ENCODE measurements around the gene SLC12A1.

Gene SLC12A1

DNA sequence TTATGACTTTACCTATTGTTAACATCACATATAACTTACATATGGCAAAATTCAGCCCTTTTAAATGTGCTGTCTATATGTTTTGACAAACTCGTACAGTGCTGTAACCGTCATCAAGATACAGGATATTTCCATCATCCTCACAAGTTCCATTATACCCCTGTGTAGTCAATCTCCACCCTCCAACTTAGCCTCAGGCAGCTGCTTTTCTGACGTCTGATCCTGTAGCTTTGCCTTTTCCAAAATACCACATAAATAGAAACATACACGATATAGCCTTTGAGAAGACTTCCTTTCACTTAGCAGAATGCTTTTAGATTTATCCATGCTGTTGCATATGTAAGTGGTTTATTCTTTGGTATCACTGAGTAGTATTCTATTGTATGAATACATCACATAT, 47.1 kb downstream of the SLC12A1 start:
- no peak overlapping the region for H3K4me3 ChIP-seq (ENCODE audit: low read depth in 1 of 2, low read length in 1 of 2)
- H3K27ac ChIP-seq: no peak overlapping the region
- H3K36me3 ChIP-seq: no peaks in the 10 kb centered on the region
- H3K9me3 ChIP-seq: no peaks in the 10 kb centered on the region
- H3K4me1 ChIP-seq (ENCODE audit: control insufficient read depth in 1 of 2, insufficient read depth in 1 of 2, low read depth in 1 of 2, low read length in 1 of 2): no peaks in the 10 kb centered on the region
- TF ChIP-seq, protein P1, sequence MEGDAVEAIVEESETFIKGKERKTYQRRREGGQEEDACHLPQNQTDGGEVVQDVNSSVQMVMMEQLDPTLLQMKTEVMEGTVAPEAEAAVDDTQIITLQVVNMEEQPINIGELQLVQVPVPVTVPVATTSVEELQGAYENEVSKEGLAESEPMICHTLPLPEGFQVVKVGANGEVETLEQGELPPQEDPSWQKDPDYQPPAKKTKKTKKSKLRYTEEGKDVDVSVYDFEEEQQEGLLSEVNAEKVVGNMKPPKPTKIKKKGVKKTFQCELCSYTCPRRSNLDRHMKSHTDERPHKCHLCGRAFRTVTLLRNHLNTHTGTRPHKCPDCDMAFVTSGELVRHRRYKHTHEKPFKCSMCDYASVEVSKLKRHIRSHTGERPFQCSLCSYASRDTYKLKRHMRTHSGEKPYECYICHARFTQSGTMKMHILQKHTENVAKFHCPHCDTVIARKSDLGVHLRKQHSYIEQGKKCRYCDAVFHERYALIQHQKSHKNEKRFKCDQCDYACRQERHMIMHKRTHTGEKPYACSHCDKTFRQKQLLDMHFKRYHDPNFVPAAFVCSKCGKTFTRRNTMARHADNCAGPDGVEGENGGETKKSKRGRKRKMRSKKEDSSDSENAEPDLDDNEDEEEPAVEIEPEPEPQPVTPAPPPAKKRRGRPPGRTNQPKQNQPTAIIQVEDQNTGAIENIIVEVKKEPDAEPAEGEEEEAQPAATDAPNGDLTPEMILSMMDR (IDR thresholded peaks at IDR 0.05): no peak
- H3K27me3 ChIP-seq: peaks cover 15% of the 10 kb centered on the region

DNA sequence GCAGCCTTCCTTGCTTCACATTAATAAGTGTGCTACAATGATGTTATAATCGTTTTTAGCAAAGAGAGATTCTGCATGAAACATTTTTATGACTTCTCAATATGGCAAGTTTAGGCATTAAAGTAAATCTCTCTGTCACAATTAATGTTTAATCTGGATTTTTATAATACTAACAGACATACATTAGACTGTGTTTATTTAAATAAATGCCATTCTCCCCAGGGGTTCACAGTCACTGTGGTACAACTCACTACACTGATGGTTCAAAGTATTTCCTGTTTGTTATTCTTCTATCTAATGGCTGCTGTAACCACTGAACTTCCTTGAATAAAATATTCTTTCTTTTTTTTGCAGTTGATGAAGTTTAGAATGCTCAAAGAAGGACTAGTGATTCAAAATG, 59.0 kb downstream of the SLC12A1 start:
- Histone ChIP-seq H3K27ac (no peak overlapping the region), H3K9me3 (no peaks in the 10 kb centered on the region), H3K27me3 (peaks cover 52% of the 10 kb centered on the region), H3K36me3 (peaks cover 4% of the 10 kb centered on the region), H3K4me1 (ENCODE audit: control insufficient read depth in 1 of 2, insufficient read depth in 1 of 2, low read depth in 1 of 2, low read length in 1 of 2) (no peaks in the 10 kb centered on the region), H3K4me3 (ENCODE audit: low read depth in 1 of 2, low read length in 1 of 2) (no peak overlapping the region)
- TF ChIP-seq, protein P1 (IDR thresholded peaks at IDR 0.05): no peak

DNA sequence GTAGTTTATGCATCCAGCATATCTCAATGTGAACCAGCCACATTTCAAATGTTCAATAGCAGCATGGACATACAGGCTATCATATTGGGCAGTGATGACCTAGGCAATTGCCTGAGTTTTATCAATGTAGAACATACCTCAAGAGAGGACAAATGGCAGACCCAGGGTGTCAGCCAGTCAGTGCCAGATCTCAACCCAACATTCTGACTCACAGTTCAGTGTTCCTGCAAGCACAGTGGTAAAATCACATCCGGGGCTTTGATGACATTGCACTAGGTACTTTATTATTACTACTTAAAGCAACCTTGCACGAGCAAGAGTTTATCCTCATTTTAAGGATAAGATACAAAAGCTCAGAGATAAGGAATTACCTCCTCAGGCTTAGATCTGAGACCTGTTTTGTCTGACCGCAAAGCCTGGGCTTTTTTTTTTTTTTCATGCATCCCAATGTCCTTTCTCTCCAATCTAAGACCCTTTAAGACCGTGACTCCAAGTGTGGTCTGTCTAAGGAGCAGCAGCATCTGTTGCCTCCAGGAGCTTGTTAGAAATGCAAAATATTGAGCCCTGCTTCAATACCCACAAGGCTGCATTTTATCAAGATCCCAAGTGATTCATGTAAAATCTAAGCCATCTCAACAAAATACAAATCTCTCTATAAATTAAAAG, 60.1 kb downstream of the SLC12A1 start:
- no peak overlapping the region for H3K27ac ChIP-seq
- H3K4me1 ChIP-seq (ENCODE audit: control insufficient read depth in 1 of 2, insufficient read depth in 1 of 2, low read depth in 1 of 2, low read length in 1 of 2): no peaks in the 10 kb centered on the region
- TF ChIP-seq, protein P1 (IDR thresholded peaks at IDR 0.05): no peak
- H3K9me3 ChIP-seq: no peaks in the 10 kb centered on the region
- H3K36me3 ChIP-seq: peaks cover 4% of the 10 kb centered on the region
- no peak overlapping the region for H3K4me3 ChIP-seq (ENCODE audit: low read depth in 1 of 2, low read length in 1 of 2)
- H3K27me3 ChIP-seq: peaks cover 53% of the 10 kb centered on the region

DNA sequence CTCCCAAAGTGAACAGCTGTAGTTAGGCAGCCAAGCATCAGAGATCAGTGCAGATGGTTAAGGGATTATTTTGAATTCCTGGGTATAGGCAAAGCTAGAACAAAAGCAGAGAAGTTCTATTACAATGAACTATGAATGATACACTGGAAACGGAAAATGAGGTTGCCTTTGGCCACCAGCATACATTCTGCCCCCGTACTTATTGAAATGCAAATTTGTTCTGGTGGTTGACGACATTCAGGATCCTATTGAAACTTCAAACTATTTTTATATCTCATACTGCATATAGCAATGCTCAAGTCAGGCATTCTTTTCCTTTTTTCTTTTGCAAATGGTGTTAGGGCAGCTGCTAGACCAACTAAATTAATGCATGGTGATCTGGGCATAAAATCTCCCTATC, 61.7 kb downstream of the SLC12A1 start:
- H3K9me3 ChIP-seq: no peaks in the 10 kb centered on the region

DNA sequence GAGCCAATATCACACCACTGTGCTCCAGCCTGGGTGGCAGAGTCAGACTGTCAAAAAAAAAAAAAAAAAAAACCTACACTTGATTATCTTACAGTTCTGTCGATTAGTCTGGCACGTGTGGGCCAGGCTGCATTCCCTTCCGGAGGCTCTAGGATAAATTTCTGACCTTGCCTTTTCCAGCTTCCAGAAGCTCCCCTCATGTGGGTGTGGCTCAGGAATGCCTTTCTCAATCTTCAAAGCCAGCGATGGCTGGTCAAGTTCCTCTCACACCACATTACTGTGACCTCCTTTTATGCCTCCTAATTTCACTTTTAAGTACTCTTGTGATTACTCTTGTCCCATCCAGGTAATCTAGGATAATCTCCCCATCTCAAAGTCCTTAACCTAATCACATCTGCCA, 66.9 kb downstream of the SLC12A1 start:
- H3K36me3 ChIP-seq: peaks cover 4% of the 10 kb centered on the region
- H3K4me1 ChIP-seq (ENCODE audit: control insufficient read depth in 1 of 2, insufficient read depth in 1 of 2, low read depth in 1 of 2, low read length in 1 of 2): no peaks in the 10 kb centered on the region
- TF ChIP-seq, protein P1 (IDR thresholded peaks at IDR 0.05): no peak
- peaks cover 56% of the 10 kb centered on the region for H3K27me3 ChIP-seq
- H3K4me3 ChIP-seq (ENCODE audit: low read depth in 1 of 2, low read length in 1 of 2): no peak overlapping the region
- H3K27ac ChIP-seq: no peak overlapping the region
- no peaks in the 10 kb centered on the region for H3K9me3 ChIP-seq

More for the DNA sequence above, 61.7 kb downstream of the SLC12A1 start:
- TF ChIP-seq, protein P1 (IDR thresholded peaks at IDR 0.05): no peak
- peaks cover 66% of the 10 kb centered on the region for H3K27me3 ChIP-seq
- H3K4me1 ChIP-seq (ENCODE audit: control insufficient read depth in 1 of 2, insufficient read depth in 1 of 2, low read depth in 1 of 2, low read length in 1 of 2): no peaks in the 10 kb centered on the region
- H3K27ac ChIP-seq: no peak overlapping the region
- H3K36me3 ChIP-seq: peaks cover 4% of the 10 kb centered on the region
- no peak overlapping the region for H3K4me3 ChIP-seq (ENCODE audit: low read depth in 1 of 2, low read length in 1 of 2)
